CD8-positive, alpha-beta memory T cell (primary cell): ENCODE data around the gene RPH3AL. TPM values are rescaled to one million over a fixed set of nuclear protein-coding genes. Genes with fewer than 3 reads are reported as not detected.

ENCODE experiments used
- CTCF ChIA-PET: fragments of 350-600 bp; sonication (Branson Sonifier 250); formaldehyde crosslinking; loops from one replicate; lab custom pipeline; 2021; ENCODE audit warnings: antibody characterized with exemption; lab: Charles Lee
- POLR2A ChIA-PET: fragments of 350-600 bp; sonication (Branson Sonifier 250); formaldehyde crosslinking; loops from one replicate; lab custom pipeline; 2021; ENCODE audit warnings: antibody characterized with exemption; lab: Charles Lee
- DNase-seq, 5 donors: peaks; one replicate each; pipeline versions ENCODE4 v3.0.0 to v3.0.0-alpha.2; 2020 to 2022; ENCODE audit warnings: mixed read lengths in 1 of 5
- H3K27ac ChIP-seq: one replicate; pipeline ENCODE4 v1.7.0; 2013; ENCODE audit warnings: low read depth, mild to moderate bottlenecking, low read length, moderate library complexity
- H3K27me3 ChIP-seq: 2 replicates; pipeline ENCODE4 v1.7.0; 2013; ENCODE audit warnings: low read length, mild to moderate bottlenecking; ENCODE audit not compliant: insufficient read depth, poor library complexity, severe bottlenecking
- H3K36me3 ChIP-seq: 2 replicates; pipeline ENCODE4 v1.7.0; 2013; ENCODE audit warnings: mild to moderate bottlenecking, low read length, moderate library complexity; ENCODE audit not compliant: insufficient read depth
- H3K4me1 ChIP-seq: 2 replicates; pipeline ENCODE4 v1.7.0; 2013; ENCODE audit warnings: mild to moderate bottlenecking, low read length, moderate library complexity; ENCODE audit not compliant: insufficient read depth
- H3K4me3 ChIP-seq: 2 replicates; pipeline ENCODE4 v1.7.0; 2013; ENCODE audit warnings: mild to moderate bottlenecking, low read length
- H3K9me3 ChIP-seq: 2 replicates; pipeline ENCODE4 v1.7.0; 2013; ENCODE audit warnings: mild to moderate bottlenecking, low read length
- H3K27ac Mint-ChIP-seq, 8 donors: one replicate each; pipeline ENCODE4 v1.8.0; 2020 to 2021; ENCODE audit warnings: mixed read lengths in 8 of 8, mild to moderate bottlenecking in 6 of 8, inconsistent platforms in 3 of 8, moderate library complexity in 3 of 8
- H3K27me3 Mint-ChIP-seq, 2 donors: one replicate each; pipeline ENCODE4 v1.8.0; 2020 to 2021; ENCODE audit warnings: mixed read lengths in 2 of 2, mild to moderate bottlenecking in 1 of 2, moderate library complexity in 1 of 2
- H3K36me3 Mint-ChIP-seq, 3 donors: one replicate each; pipeline ENCODE4 v1.8.0; 2020 to 2021; ENCODE audit warnings: mixed read lengths in 3 of 3, inconsistent platforms in 1 of 3, mild to moderate bottlenecking in 1 of 3
- H3K4me1 Mint-ChIP-seq, 3 donors: one replicate each; pipeline ENCODE4 v1.8.0; 2020 to 2021; ENCODE audit warnings: mixed read lengths in 3 of 3, inconsistent platforms in 1 of 3, mild to moderate bottlenecking in 1 of 3
- H3K4me3 Mint-ChIP-seq, 7 donors: one replicate each; pipeline ENCODE4 v1.8.0; 2020 to 2021; ENCODE audit warnings: mixed read lengths in 7 of 7, mild to moderate bottlenecking in 6 of 7, moderate library complexity in 4 of 7, inconsistent platforms in 2 of 7
- H3K9me3 Mint-ChIP-seq, 5 donors: one replicate each; pipeline ENCODE4 v1.8.0; 2020 to 2022; ENCODE audit warnings: mixed read lengths in 5 of 5, mild to moderate bottlenecking in 3 of 5, moderate library complexity in 2 of 5, inconsistent platforms in 1 of 5
- polyA plus RNA-seq: library from polyadenylated mRNA; unstranded; fragments of 300-500 nt; fragmentation: Illumina TruSeq; gene quantifications from one replicate; pipeline ENCODE4 v1.2.3, GENCODE V29; 2021
- total RNA-seq, 2 experiments: library from RNA; stranded (reverse); gene quantifications; one replicate each; pipeline ENCODE4 v1.2.3, GENCODE V29; 2021

The RPH3AL gene
- total and polyA plus RNA-seq, 3 experiments from 2014 or later, result 0.91 to 3.7 (median 2.0) TPM

GRCh38 chr17:260944-261343, 91.7 kb downstream of the RPH3AL start:
- no peaks in the 10 kb centered on the region for H3K36me3 ChIP-seq
- no peak overlapping the region for H3K4me3 ChIP-seq
- ChIA-PET POLR2A (no interaction called here), CTCF (interaction anchor here (1.1 kb wide), 1 partner anchor 82 kb away, joined by 3 read pairs; no protein-coding TSS in a partner anchor)
- no peaks in the 10 kb centered on the region for H3K9me3 Mint-ChIP-seq
- H3K4me1 ChIP-seq, result no peaks in the 10 kb centered on the region
- H3K4me1 Mint-ChIP-seq, result no peaks in the 10 kb centered on the region
- H3K9me3 ChIP-seq, result no peaks in the 10 kb centered on the region
- H3K36me3 Mint-ChIP-seq, result peaks cover 3 to 18% (median 7%) of the 10 kb centered on the region in 3 donors
- H3K4me3 Mint-ChIP-seq, result no peak overlapping the region
- no peaks in the 10 kb centered on the region for H3K27me3 ChIP-seq
- H3K27me3 Mint-ChIP-seq, result peaks cover 0 to 2% of the 10 kb centered on the region in 2 donors
- no peak overlapping the region for H3K27ac Mint-ChIP-seq
- no peak for DNase-seq
- H3K27ac ChIP-seq, result no peak overlapping the region

- Mint-ChIP-seq H3K9me3 (no peaks in the 10 kb centered on the region), H3K27ac (no peak overlapping the region), H3K4me3 (no peak overlapping the region), H3K36me3 (peaks cover 3 to 18% (median 7%) of the 10 kb centered on the region in 3 donors), H3K4me1 (no peaks in the 10 kb centered on the region), H3K27me3 (peaks cover 0 to 2% of the 10 kb centered on the region in 2 donors)
- POLR2A ChIA-PET, result no interaction called here
- Histone ChIP-seq H3K27me3 (no peaks in the 10 kb centered on the region), H3K9me3 (no peaks in the 10 kb centered on the region), H3K36me3 (no peaks in the 10 kb centered on the region), H3K4me1 (no peaks in the 10 kb centered on the region), H3K27ac (no peak overlapping the region), H3K4me3 (no peak overlapping the region)
- CTCF ChIA-PET, result interaction anchor here (1.1 kb wide), 1 partner anchor 81 kb away, joined by 3 read pairs; no protein-coding TSS in a partner anchor
- peak in 1 of 5 donors; percentile 35 for DNase-seq
Observed at GRCh38 chr17:260031-260791, 92.4 kb downstream of the RPH3AL start.

GRCh38 chr17:259341-259976, 93.1 kb downstream of the RPH3AL start:
- H3K9me3 Mint-ChIP-seq, result no peaks in the 10 kb centered on the region
- H3K27ac Mint-ChIP-seq, result no peak overlapping the region
- no peaks in the 10 kb centered on the region for H3K4me1 ChIP-seq
- H3K36me3 ChIP-seq, result no peaks in the 10 kb centered on the region
- peaks cover 0 to 2% of the 10 kb centered on the region in 2 donors for H3K27me3 Mint-ChIP-seq
- no peaks in the 10 kb centered on the region for H3K27me3 ChIP-seq
- no peaks in the 10 kb centered on the region for H3K4me1 Mint-ChIP-seq
- DNase-seq, result peak in 1 of 5 donors; percentile 24
- ChIA-PET POLR2A (no interaction called here), CTCF (no interaction called here)
- no peak overlapping the region for H3K27ac ChIP-seq
- peaks cover 3 to 18% (median 7%) of the 10 kb centered on the region in 3 donors for H3K36me3 Mint-ChIP-seq
- H3K4me3 ChIP-seq, result no peak overlapping the region
- no peak overlapping the region for H3K4me3 Mint-ChIP-seq
- H3K9me3 ChIP-seq, result no peaks in the 10 kb centered on the region

- H3K27me3 ChIP-seq, result no peaks in the 10 kb centered on the region
- no peak overlapping the region for H3K27ac ChIP-seq
- POLR2A ChIA-PET, result no interaction called here
- H3K4me3 ChIP-seq, result no peak overlapping the region
- Mint-ChIP-seq H3K36me3 (peaks cover 3 to 18% (median 7%) of the 10 kb centered on the region in 3 donors), H3K27me3 (peaks cover 0 to 2% of the 10 kb centered on the region in 2 donors), H3K9me3 (no peaks in the 10 kb centered on the region), H3K27ac (no peak overlapping the region), H3K4me3 (no peak overlapping the region), H3K4me1 (no peaks in the 10 kb centered on the region)
- H3K9me3 ChIP-seq, result no peaks in the 10 kb centered on the region
- DNase-seq, result peak in 1 of 5 donors; percentile 36
- CTCF ChIA-PET, result no interaction called here
- no peaks in the 10 kb centered on the region for H3K4me1 ChIP-seq
- H3K36me3 ChIP-seq, result no peaks in the 10 kb centered on the region
Observed at GRCh38 chr17:258906-259305, 93.7 kb downstream of the RPH3AL start.

DNA sequence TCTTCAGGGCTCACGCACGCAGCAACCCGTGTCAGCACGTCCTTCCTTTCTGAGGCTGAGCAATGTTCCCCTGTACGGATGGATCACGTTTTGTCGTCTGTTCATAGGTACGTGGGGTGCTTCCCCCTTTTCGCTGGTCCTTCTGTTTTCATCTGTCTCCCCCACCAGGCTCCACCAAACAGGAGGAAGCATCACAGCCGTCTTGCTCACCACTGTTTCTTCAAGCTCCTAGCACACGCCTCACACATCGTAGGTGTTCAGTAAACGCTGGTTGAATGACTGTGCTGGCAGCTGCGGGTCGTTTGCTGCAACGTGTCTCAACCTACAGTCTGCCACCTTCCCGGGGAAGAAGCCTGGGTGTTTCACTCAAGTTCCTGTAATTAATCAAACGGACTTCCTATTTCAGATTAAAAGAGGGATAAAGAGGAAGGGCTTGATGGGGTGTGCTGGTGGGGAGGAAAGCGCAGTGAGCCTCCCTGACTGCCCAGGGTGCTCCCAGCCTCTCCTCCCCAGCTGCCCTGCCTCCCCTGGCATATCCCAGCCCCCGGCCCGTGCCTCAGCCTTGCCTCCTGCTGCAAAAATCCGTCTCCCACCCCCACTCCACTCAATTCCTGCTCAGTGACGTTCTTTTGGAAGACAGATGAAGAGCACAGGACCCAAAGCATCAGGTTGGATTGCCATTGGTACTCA, 94.4 kb downstream of the RPH3AL start:
- H3K27ac ChIP-seq, result no peak overlapping the region
- H3K36me3 ChIP-seq, result no peaks in the 10 kb centered on the region
- peaks cover 0 to 13% (median 4%) of the 10 kb centered on the region in 3 donors for H3K36me3 Mint-ChIP-seq
- H3K4me1 ChIP-seq, result no peaks in the 10 kb centered on the region
- no peaks in the 10 kb centered on the region for H3K9me3 Mint-ChIP-seq
- H3K9me3 ChIP-seq, result no peaks in the 10 kb centered on the region
- H3K4me1 Mint-ChIP-seq, result no peaks in the 10 kb centered on the region
- H3K27ac Mint-ChIP-seq, result no peak overlapping the region
- no peaks in the 10 kb centered on the region for H3K27me3 ChIP-seq
- H3K4me3 Mint-ChIP-seq, result no peak overlapping the region
- CTCF ChIA-PET, result no interaction called here
- POLR2A ChIA-PET, result no interaction called here
- DNase-seq, result peak in 1 of 5 donors; percentile 5
- no peak overlapping the region for H3K4me3 ChIP-seq
- peaks cover 0 to 2% of the 10 kb centered on the region in 2 donors for H3K27me3 Mint-ChIP-seq

GRCh38 chr17:253091-253846, 99.3 kb downstream of the RPH3AL start:
- H3K27me3 Mint-ChIP-seq, result no peaks in the 10 kb centered on the region
- no peak overlapping the region for H3K27ac Mint-ChIP-seq
- no peaks in the 10 kb centered on the region for H3K27me3 ChIP-seq
- H3K9me3 ChIP-seq, result no peaks in the 10 kb centered on the region
- H3K4me1 ChIP-seq, result no peaks in the 10 kb centered on the region
- H3K4me1 Mint-ChIP-seq, result no peaks in the 10 kb centered on the region
- ChIA-PET CTCF (no interaction called here), POLR2A (no interaction called here)
- no peak overlapping the region for H3K4me3 Mint-ChIP-seq
- no peaks in the 10 kb centered on the region for H3K36me3 ChIP-seq
- peak in 1 of 5 donors; percentile 22 for DNase-seq
- H3K27ac ChIP-seq, result no peak overlapping the region
- no peaks in the 10 kb centered on the region for H3K36me3 Mint-ChIP-seq
- no peaks in the 10 kb centered on the region for H3K9me3 Mint-ChIP-seq
- H3K4me3 ChIP-seq, result no peak overlapping the region

DNA sequence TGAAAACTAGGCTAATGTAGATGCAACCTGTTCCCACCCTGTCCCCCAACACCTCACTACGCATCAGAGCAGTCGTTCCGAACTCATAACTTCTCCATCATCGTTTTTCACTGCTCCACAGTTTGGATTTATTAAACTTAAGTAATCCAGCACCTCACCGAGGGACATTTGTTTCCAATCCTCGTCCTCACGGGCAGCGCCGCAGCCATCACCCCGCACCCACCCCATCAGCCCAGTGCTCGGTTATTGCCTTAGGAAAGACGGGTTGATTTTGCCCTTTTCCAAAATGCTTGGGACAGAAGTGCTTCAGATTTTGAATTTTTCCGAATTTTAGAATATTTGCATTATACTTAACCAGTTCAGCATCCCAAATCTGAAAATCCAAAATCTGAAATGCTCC, 100.2 kb downstream of the RPH3AL start:
- no peak for DNase-seq
- POLR2A ChIA-PET, result no interaction called here
- H3K4me1 Mint-ChIP-seq, result no peaks in the 10 kb centered on the region
- CTCF ChIA-PET, result no interaction called here
- H3K4me3 Mint-ChIP-seq, result no peak overlapping the region
- H3K9me3 Mint-ChIP-seq, result no peaks in the 10 kb centered on the region
- H3K27ac Mint-ChIP-seq, result no peak overlapping the region
- Histone ChIP-seq H3K36me3 (no peaks in the 10 kb centered on the region), H3K9me3 (no peaks in the 10 kb centered on the region), H3K27ac (no peak overlapping the region), H3K27me3 (no peaks in the 10 kb centered on the region), H3K4me1 (no peaks in the 10 kb centered on the region), H3K4me3 (no peak overlapping the region)
- H3K27me3 Mint-ChIP-seq, result no peaks in the 10 kb centered on the region
- H3K36me3 Mint-ChIP-seq, result no peaks in the 10 kb centered on the region
